Measurements from ENCODE around the gene PARG.
"Not testable (repeated sequence)": the region's sequence is repeated elsewhere in the genome, so short reads cannot be mapped to it uniquely, and the experiment has no call there.

DNA sequence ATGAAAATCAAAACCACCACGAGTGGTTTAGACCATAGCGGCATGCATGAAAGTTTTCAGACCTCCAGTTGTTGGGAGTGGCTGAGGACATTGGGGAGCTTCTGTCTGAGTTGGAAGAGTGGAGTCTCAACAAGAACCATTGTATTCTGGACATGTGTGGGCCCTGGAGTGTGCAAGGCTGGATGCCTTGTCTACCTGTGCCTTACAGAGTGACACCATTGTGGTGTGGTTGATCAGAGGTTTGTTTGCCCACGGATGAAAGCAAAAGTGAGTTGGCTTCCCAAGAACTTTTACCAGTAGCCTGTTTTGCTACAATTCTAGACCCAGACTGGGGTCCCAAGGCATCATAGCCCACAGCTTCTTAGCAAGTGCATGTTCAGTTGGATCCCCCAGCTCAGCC lies 35.9 kb upstream of the PARG start:
- TF ChIP-seq NR2C2 (CRISPR knock-in tag; IDR thresholded peaks at IDR 0.05); NR2C2 (tag; IDR thresholded peaks at IDR 0.05); PURB (CRISPR knock-in tag; IDR thresholded peaks at IDR 0.05; ENCODE audit: low read depth); SMARCA5 (IDR thresholded peaks at IDR 0.05); ARID1B (IDR thresholded peaks at IDR 0.05): not testable (repeated sequence)
- TF ChIP-seq, protein P1, sequence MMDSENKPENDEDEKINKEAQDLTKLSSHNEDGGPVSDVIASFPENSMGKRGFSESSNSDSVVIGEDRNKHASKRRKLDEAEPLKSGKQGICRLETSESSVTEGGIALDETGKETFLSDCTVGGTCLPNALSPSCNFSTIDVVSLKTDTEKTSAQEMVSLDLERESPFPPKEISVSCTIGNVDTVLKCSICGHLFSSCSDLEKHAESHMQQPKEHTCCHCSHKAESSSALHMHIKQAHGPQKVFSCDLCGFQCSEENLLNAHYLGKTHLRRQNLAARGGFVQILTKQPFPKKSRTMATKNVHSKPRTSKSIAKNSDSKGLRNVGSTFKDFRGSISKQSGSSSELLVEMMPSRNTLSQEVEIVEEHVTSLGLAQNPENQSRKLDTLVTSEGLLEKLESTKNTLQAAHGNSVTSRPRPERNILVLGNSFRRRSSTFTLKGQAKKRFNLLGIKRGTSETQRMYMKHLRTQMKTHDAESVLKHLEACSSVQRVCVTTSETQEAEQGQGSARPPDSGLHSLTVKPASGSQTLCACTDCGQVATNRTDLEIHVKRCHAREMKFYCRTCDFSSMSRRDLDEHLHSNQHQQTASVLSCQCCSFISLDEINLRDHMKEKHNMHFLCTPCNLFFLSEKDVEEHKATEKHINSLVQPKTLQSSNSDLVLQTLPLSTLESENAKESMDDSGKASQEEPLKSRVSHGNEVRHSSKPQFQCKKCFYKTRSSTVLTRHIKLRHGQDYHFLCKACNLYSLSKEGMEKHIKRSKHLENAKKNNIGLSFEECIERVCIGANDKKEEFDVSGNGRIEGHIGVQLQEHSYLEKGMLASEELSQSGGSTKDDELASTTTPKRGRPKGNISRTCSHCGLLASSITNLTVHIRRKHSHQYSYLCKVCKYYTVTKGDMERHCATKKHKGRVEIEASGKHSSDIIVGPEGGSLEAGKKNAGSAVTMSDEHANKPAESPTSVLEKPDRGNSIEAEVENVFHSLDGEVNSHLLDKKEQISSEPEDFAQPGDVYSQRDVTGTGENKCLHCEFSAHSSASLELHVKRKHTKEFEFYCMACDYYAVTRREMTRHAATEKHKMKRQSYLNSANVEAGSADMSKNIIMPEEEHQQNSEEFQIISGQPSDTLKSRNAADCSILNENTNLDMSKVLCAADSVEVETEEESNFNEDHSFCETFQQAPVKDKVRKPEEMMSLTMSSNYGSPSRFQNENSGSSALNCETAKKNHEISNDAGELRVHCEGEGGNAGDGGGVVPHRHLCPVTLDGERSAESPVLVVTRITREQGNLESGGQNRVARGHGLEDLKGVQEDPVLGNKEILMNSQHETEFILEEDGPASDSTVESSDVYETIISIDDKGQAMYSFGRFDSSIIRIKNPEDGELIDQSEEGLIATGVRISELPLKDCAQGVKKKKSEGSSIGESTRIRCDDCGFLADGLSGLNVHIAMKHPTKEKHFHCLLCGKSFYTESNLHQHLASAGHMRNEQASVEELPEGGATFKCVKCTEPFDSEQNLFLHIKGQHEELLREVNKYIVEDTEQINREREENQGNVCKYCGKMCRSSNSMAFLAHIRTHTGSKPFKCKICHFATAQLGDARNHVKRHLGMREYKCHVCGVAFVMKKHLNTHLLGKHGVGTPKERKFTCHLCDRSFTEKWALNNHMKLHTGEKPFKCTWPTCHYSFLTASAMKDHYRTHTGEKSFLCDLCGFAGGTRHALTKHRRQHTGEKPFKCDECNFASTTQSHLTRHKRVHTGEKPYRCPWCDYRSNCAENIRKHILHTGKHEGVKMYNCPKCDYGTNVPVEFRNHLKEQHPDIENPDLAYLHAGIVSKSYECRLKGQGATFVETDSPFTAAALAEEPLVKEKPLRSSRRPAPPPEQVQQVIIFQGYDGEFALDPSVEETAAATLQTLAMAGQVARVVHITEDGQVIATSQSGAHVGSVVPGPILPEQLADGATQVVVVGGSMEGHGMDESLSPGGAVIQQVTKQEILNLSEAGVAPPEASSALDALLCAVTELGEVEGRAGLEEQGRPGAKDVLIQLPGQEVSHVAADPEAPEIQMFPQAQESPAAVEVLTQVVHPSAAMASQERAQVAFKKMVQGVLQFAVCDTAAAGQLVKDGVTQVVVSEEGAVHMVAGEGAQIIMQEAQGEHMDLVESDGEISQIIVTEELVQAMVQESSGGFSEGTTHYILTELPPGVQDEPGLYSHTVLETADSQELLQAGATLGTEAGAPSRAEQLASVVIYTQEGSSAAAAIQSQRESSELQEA (IDR thresholded peaks at IDR 0.05; ENCODE audit: low read depth) = not testable (repeated sequence)
- TF ChIP-seq, protein P2, sequence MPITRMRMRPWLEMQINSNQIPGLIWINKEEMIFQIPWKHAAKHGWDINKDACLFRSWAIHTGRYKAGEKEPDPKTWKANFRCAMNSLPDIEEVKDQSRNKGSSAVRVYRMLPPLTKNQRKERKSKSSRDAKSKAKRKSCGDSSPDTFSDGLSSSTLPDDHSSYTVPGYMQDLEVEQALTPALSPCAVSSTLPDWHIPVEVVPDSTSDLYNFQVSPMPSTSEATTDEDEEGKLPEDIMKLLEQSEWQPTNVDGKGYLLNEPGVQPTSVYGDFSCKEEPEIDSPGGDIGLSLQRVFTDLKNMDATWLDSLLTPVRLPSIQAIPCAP (CRISPR knock-in tag; IDR thresholded peaks at IDR 0.05; ENCODE audit: borderline replicate concordance) = not testable (repeated sequence)

Data from K562 (cell line).